H1 (cell line): ENCODE results near the gene JPT2. TPM values are rescaled to one million over a fixed set of nuclear protein-coding genes. Genes with fewer than 3 reads are reported as not detected.

ENCODE experiments used
- CTCF ChIA-PET: fragments of 300-600 bp; sonication (Branson Sonifier 250); formaldehyde crosslinking; loops from one replicate; lab custom pipeline; 2021; ENCODE audit not compliant: partially characterized antibody; lab: Charles Lee
- POLR2A ChIA-PET: fragments of 300-600 bp; sonication (Branson Sonifier 250); formaldehyde crosslinking; loops from one replicate; lab custom pipeline; 2021; ENCODE audit warnings: inconsistent platforms; ENCODE audit not compliant: partially characterized antibody; lab: Charles Lee
- DNase-seq, 2 experiments: peaks; one replicate each; pipeline versions ENCODE4 v3.0.0 to v3.0.0-alpha.2; 2010 to 2022; ENCODE audit warnings: low spot score in 2 of 2, low read depth in 1 of 2, mixed read lengths in 1 of 2
- FAIRE-seq: peaks from 2 replicates; lab custom pipeline; 2011; peaks lifted over from hg19 to GRCh38; lab: Jason Lieb, UNC
- H2AFZ ChIP-seq: 2 replicates; pipeline ENCODE4 v1.8.1; 2012; ENCODE audit warnings: low read length, inconsistent platforms
- H2AK5ac ChIP-seq: 2 replicates; pipeline ENCODE4 v1.6.1; 2013; ENCODE audit warnings: low read depth, low read length
- H2BK120ac ChIP-seq: replicated peaks from 2 replicates; pipeline ENCODE3; 2013; ENCODE audit warnings: low read depth, low read length, inconsistent platforms
- H2BK12ac ChIP-seq: 2 replicates; pipeline ENCODE4 v1.6.1; 2013; ENCODE audit warnings: low read depth, low read length
- H2BK15ac ChIP-seq: 2 replicates; pipeline ENCODE4 v1.6.1; 2013; ENCODE audit warnings: low read length
- H2BK20ac ChIP-seq: 2 replicates; pipeline ENCODE4 v1.6.1; 2013; ENCODE audit warnings: low read length
- H2BK5ac ChIP-seq: 2 replicates; pipeline ENCODE4 v1.6.1; 2013; ENCODE audit warnings: low read depth, low read length
- H3K14ac ChIP-seq: 2 replicates; pipeline ENCODE4 v1.6.1; 2013; ENCODE audit warnings: inconsistent platforms; ENCODE audit not compliant: insufficient read length
- H3K18ac ChIP-seq: 2 replicates; pipeline ENCODE4 v1.6.1; 2013; ENCODE audit warnings: low read length; ENCODE audit errors: extremely low read depth
- H3K23ac ChIP-seq: 2 replicates; pipeline ENCODE4 v1.6.1; 2013; ENCODE audit warnings: inconsistent platforms; ENCODE audit not compliant: insufficient read length
- H3K23me2 ChIP-seq: 2 replicates; pipeline ENCODE4 v1.6.1; 2013; ENCODE audit warnings: low read depth, low read length
- H3K27ac ChIP-seq: 2 replicates; pipeline ENCODE4 v1.6.1; 2011; ENCODE audit warnings: low read depth, low read length, inconsistent platforms
- H3K27me3 ChIP-seq, 4 experiments: replicated peaks in 1 of 4; 1 replicate in 1 of 4; 2 replicates in 3 of 4; pipeline versions ENCODE4 v1.6.1 to v1.8.1; 2011 to 2013; ENCODE audit warnings: low read length in 3 of 4, mild to moderate bottlenecking in 3 of 4, inconsistent platforms in 2 of 4, mixed read lengths in 2 of 4, moderate library complexity in 1 of 4; ENCODE audit not compliant: control insufficient read depth in 3 of 4, insufficient read depth in 3 of 4; ENCODE audit errors: extremely low read depth in 1 of 4
- H3K36me3 ChIP-seq, 4 experiments: 2 replicates each; pipeline versions ENCODE4 v1.6.1 to v1.8.1; 2011 to 2013; ENCODE audit warnings: mild to moderate bottlenecking in 4 of 4, low read length in 3 of 4, moderate library complexity in 2 of 4, control low read depth in 1 of 4, inconsistent platforms in 1 of 4; ENCODE audit not compliant: insufficient read depth in 4 of 4, control insufficient read depth in 2 of 4
- H3K4ac ChIP-seq: replicated peaks from 2 replicates; pipeline ENCODE3; 2013; ENCODE audit warnings: low read length, low read depth, mixed read lengths, inconsistent platforms; ENCODE audit not compliant: insufficient read length
- H3K4me1 ChIP-seq, 4 experiments: replicated peaks in 1 of 4; 1 replicate in 1 of 4; 2 replicates in 3 of 4; pipeline versions ENCODE4 v1.6.1 to v1.8.1; 2011 to 2013; ENCODE audit warnings: low read length in 3 of 4, inconsistent platforms in 2 of 4, mixed read lengths in 1 of 4; ENCODE audit not compliant: insufficient read depth in 4 of 4, control insufficient read depth in 3 of 4
- H3K4me2 ChIP-seq, 2 experiments: 2 replicates each; pipeline versions ENCODE4 v1.6.1 to v1.8.1; 2011 to 2013; ENCODE audit warnings: low read depth in 2 of 2, low read length in 2 of 2, control low read depth in 1 of 2, inconsistent platforms in 1 of 2, mild to moderate bottlenecking in 1 of 2; ENCODE audit not compliant: insufficient read depth in 1 of 2
- H3K4me3 ChIP-seq, 4 experiments: fragments of 200-600, 300-600 bp in 1 of 4; sonication (generic), shearing (Covaris generic), sonication (Bioruptor Twin) in 1 of 4; 2 replicates each; pipeline versions ENCODE4 v1.5.1 to v1.8.1; 2011 to 2016; ENCODE audit warnings: low read length in 4 of 4, low read depth in 3 of 4, control low read depth in 2 of 4, inconsistent platforms in 2 of 4, mild to moderate bottlenecking in 2 of 4, mixed read lengths in 1 of 4, moderate library complexity in 1 of 4; ENCODE audit not compliant: insufficient read depth in 2 of 4; ENCODE audit errors: extremely low read depth in 1 of 4
- H3K56ac ChIP-seq: replicated peaks from 2 replicates; pipeline ENCODE3; 2013; ENCODE audit warnings: low read depth, mild to moderate bottlenecking, mixed read lengths, low read length, inconsistent platforms; ENCODE audit not compliant: insufficient read length
- H3K79me1 ChIP-seq: 2 replicates; pipeline ENCODE4 v1.6.1; 2013; ENCODE audit warnings: low read depth, low read length, control low read depth
- H3K79me2 ChIP-seq, 2 experiments: 2 replicates each; pipeline versions ENCODE4 v1.6.1 to v1.8.1; 2012 to 2013; ENCODE audit warnings: low read length in 2 of 2, mild to moderate bottlenecking in 2 of 2, inconsistent platforms in 1 of 2; ENCODE audit not compliant: insufficient read depth in 2 of 2, control insufficient read depth in 1 of 2
- H3K9ac ChIP-seq, 4 experiments: replicated peaks in 1 of 4; 1 replicate in 1 of 4; 2 replicates in 3 of 4; pipeline versions ENCODE4 v1.6.1 to v1.8.1; 2011 to 2013; ENCODE audit warnings: low read depth in 3 of 4, low read length in 3 of 4, control low read depth in 2 of 4, mild to moderate bottlenecking in 2 of 4, moderate library complexity in 2 of 4, inconsistent platforms in 1 of 4; ENCODE audit errors: extremely low read depth in 1 of 4
- H3K9me3 ChIP-seq, 2 experiments: 2 replicates each; pipeline versions ENCODE4 v1.6.1 to v1.8.1; 2012 to 2013; ENCODE audit warnings: mild to moderate bottlenecking in 2 of 2, moderate library complexity in 2 of 2, control low read depth in 1 of 2, inconsistent platforms in 1 of 2, low read depth in 1 of 2, low read length in 1 of 2, mixed read lengths in 1 of 2; ENCODE audit not compliant: insufficient read depth in 2 of 2
- H4K20me1 ChIP-seq, 2 experiments: replicated peaks in 1 of 2; 2 replicates each; pipeline versions ENCODE3 to v1.8.1; 2011 to 2013; ENCODE audit warnings: inconsistent platforms in 2 of 2, low read length in 2 of 2, mild to moderate bottlenecking in 1 of 2; ENCODE audit not compliant: insufficient read depth in 2 of 2, control insufficient read depth in 1 of 2
- H4K5ac ChIP-seq: 2 replicates; pipeline ENCODE4 v1.6.1; 2013; ENCODE audit warnings: low read length, low read depth, mixed read lengths, inconsistent platforms; ENCODE audit not compliant: insufficient read length
- H4K8ac ChIP-seq: 2 replicates; pipeline ENCODE4 v1.8.0; 2013; ENCODE audit warnings: mild to moderate bottlenecking, moderate library complexity, low read length, inconsistent platforms; ENCODE audit not compliant: insufficient read depth; ENCODE audit errors: extremely low read depth
- H4K91ac ChIP-seq: replicated peaks from 2 replicates; pipeline ENCODE3; 2013; ENCODE audit warnings: low read length, mixed read lengths, inconsistent platforms; ENCODE audit not compliant: insufficient read length
- BCL11A ChIP-seq, 2 experiments: IDR thresholded peaks; one replicate each; pipeline ENCODE4 v1.6.1; 2011; ENCODE audit warnings: low read depth in 2 of 2, low read length in 2 of 2, mild to moderate bottlenecking in 2 of 2
- HDAC6 ChIP-seq: IDR thresholded peaks from one replicate; pipeline ENCODE4 v1.7.1; 2012; ENCODE audit warnings: low read depth, mild to moderate bottlenecking, inconsistent platforms, low read length, moderate library complexity
- SIRT6 ChIP-seq: IDR thresholded peaks from one replicate; pipeline ENCODE4 v1.7.1; 2012; ENCODE audit warnings: low read length, inconsistent platforms
- WGBS, 2 experiments: shearing (Covaris generic) in 1 of 2; methylation state at CpG; one replicate each; pipeline versions ENCODE4 v1.1.6 to v1.1.7; 2013 to 2015; ENCODE audit warnings: low lambda C conversion rate in 2 of 2, mixed read lengths in 2 of 2, inconsistent platforms in 1 of 2, low coverage in 1 of 2, missing lambda C conversion rate in 1 of 2; ENCODE audit not compliant: insufficient replicate concordance in 2 of 2, insufficient coverage in 1 of 2, insufficient read length in 1 of 2; ENCODE audit errors: extremely low coverage in 1 of 2, missing lambda C conversion rate in 1 of 2; 5-methylcytosine and 5-hydroxymethylcytosine counted together
- polyA plus RNA-seq, 7 experiments: library from polyadenylated mRNA; depleted of rRNA in 3 of 7; stranded (reverse) in 5 of 7; unstranded in 2 of 7; fragments of >200 nt in 5 of 7; fragments of 200-250 nt in 2 of 7; gene quantifications; 1 replicate in 5 of 7; 2 replicates in 1 of 7; 4 replicates in 1 of 7; pipeline versions ENCODE4 v1.2.1 to v1.2.3, GENCODE V29; 2011 to 2013; ENCODE audit warnings: missing spikeins in 2 of 7, mixed read lengths in 2 of 7
- total RNA-seq: library from RNA; stranded (reverse); fragmentation: NEBNext Ultra II Directional; extraction: Animal tissue kit (Norgen Biotek cat#: 25700); gene quantifications from 2 replicates; pipeline ENCODE4 v1.2.1, GENCODE V29; 2021
- TF ChIP-seq, protein P1 (sequence below): IDR thresholded peaks from 2 replicates; pipeline ENCODE4 v1.6.1; 2012; ENCODE audit warnings: inconsistent platforms

JPT2 gene
- total and polyA plus RNA-seq, 2 of the 8 experiments (the other 6 are each of a cell fraction or from before 2014, with no cell fraction given): 67.6 to 197 TPM

DNA sequence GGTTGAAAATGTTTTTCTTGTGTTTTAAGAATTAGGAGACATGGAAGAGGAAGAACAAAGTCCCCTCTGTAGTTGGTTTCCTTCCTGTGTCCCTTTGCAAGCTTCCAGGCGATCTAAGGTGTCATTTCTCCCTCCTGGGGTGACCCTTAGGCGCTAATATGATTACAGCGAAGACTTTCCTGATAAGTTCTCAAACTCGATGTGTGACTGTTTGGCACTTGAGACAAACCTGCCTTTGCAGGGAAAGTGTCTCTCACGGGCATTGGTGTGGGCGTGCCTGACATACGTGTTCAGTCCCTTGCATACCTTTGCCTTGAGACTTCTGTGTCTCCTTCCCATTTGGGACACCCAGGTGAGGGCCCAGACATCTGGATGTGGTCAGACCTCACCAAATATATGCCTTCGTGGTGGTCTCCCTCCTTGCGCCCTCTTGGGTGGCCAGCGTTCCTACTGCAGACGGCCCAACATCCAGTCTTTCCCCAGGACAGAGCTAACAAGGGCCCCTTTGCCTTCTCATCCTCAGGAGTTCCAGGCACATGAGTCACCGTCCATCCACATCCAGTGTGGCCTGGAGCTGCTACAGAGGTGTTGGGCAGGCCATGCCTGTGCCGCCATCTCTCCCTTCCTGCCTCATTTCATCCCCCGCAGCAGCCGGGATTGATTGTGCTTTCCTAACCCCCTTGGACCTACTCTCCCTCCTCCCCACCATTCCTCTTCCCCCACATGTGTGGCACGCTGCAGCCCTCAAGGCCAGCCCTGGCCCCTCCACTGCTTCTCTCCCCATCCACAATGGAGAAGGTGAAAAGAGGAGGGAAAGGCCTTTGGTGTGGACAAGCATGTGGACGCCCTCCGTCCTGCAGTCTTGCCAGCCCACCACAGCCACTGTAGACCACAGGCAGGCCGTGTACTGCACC is 3.1 kb upstream of the JPT2 start:
- H3K23ac ChIP-seq: no peak overlapping the region
- no peak overlapping the region for H3K4me2 ChIP-seq
- H2BK15ac ChIP-seq: no peak overlapping the region
- H2BK20ac ChIP-seq: no peak overlapping the region
- no peak overlapping the region for H2BK5ac ChIP-seq
- no peak overlapping the region; the same call in 1 of the 2 replicates for H3K27ac ChIP-seq
- TF ChIP-seq SIRT6 (no peak), HDAC6 (no peak), BCL11A (IDR thresholded peaks at IDR 0.05; ENCODE audit: low read depth in 2 of 2, low read length in 2 of 2) (no peak)
- TF ChIP-seq, protein P1, sequence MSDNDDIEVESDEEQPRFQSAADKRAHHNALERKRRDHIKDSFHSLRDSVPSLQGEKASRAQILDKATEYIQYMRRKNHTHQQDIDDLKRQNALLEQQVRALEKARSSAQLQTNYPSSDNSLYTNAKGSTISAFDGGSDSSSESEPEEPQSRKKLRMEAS: no peak
- no peak overlapping the region for H4K5ac ChIP-seq
- no peak overlapping the region for H3K18ac ChIP-seq
- peaks cover 4% of the 10 kb centered on the region for H3K79me1 ChIP-seq
- no peak overlapping the region for H3K4me3 ChIP-seq
- 89% methylated on average over 18 of the region's 19 CpGs; no CpG with 5 or more reads in 1 of the 2 experiments for WGBS, 2 experiments
- peaks cover 1 to 10% of the 10 kb centered on the region in 2 experiments for H4K20me1 ChIP-seq
- H3K79me2 ChIP-seq: peaks cover 16 to 17% of the 10 kb centered on the region in 2 experiments
- DNase-seq (no peak), FAIRE-seq (no peak)
- peaks cover 6% of the 10 kb centered on the region for H3K23me2 ChIP-seq
- H3K9ac ChIP-seq: no peak overlapping the region; a peak in 1 of 7 replicates
- H3K56ac ChIP-seq: no peak overlapping the region
- ChIA-PET POLR2A (interaction anchor here (0.8 to 1.2 kb wide), 4 partner anchors 10 to 289 kb away, joined by 3 read pairs; no protein-coding TSS in a partner anchor), CTCF (interaction anchor here (0.8 to 1.8 kb wide), 4 partner anchors 22 to 106 kb away, joined by 3 to 6 read pairs (median 4); partner anchors contain the start of gene MAPK8IP3)
- no peaks in the 10 kb centered on the region for H3K27me3 ChIP-seq
- peaks cover 17 to 47% (median 31%) of the 10 kb centered on the region in 4 experiments; a peak in 7 of 8 replicates for H3K36me3 ChIP-seq
- H4K91ac ChIP-seq: no peak overlapping the region
- H2AK5ac ChIP-seq: no peak overlapping the region
- H3K14ac ChIP-seq: no peak overlapping the region
- no peaks in the 10 kb centered on the region for H3K9me3 ChIP-seq
- H2BK12ac ChIP-seq: no peak overlapping the region
- no peak overlapping the region for H2AFZ ChIP-seq
- no peak overlapping the region for H4K8ac ChIP-seq
- no peak overlapping the region for H2BK120ac ChIP-seq
- H3K4ac ChIP-seq: no peak overlapping the region
- peaks cover 0 to 4% (median 0%) of the 10 kb centered on the region in 4 experiments; a peak in 2 of 7 replicates for H3K4me1 ChIP-seq
